H1 (cell line): ENCODE results near the gene C1orf50. TPM values are rescaled to one million over a fixed set of nuclear protein-coding genes. Genes with fewer than 3 reads are reported as not detected.

ENCODE experiments used
- CTCF ChIA-PET: fragments of 300-600 bp; sonication (Branson Sonifier 250); formaldehyde crosslinking; loops from one replicate; lab custom pipeline; 2021; ENCODE audit not compliant: partially characterized antibody; lab: Charles Lee
- POLR2A ChIA-PET: fragments of 300-600 bp; sonication (Branson Sonifier 250); formaldehyde crosslinking; loops from one replicate; lab custom pipeline; 2021; ENCODE audit warnings: inconsistent platforms; ENCODE audit not compliant: partially characterized antibody; lab: Charles Lee
- DNase-seq, 2 experiments: peaks; one replicate each; pipeline versions ENCODE4 v3.0.0 to v3.0.0-alpha.2; 2010 to 2022; ENCODE audit warnings: low spot score in 2 of 2, low read depth in 1 of 2, mixed read lengths in 1 of 2
- FAIRE-seq: peaks from 2 replicates; lab custom pipeline; 2011; peaks lifted over from hg19 to GRCh38; lab: Jason Lieb, UNC
- H2AFZ ChIP-seq: 2 replicates; pipeline ENCODE4 v1.8.1; 2012; ENCODE audit warnings: low read length, inconsistent platforms
- H2AK5ac ChIP-seq: 2 replicates; pipeline ENCODE4 v1.6.1; 2013; ENCODE audit warnings: low read depth, low read length
- H2BK120ac ChIP-seq: replicated peaks from 2 replicates; pipeline ENCODE3; 2013; ENCODE audit warnings: low read depth, low read length, inconsistent platforms
- H2BK12ac ChIP-seq: 2 replicates; pipeline ENCODE4 v1.6.1; 2013; ENCODE audit warnings: low read depth, low read length
- H2BK15ac ChIP-seq: 2 replicates; pipeline ENCODE4 v1.6.1; 2013; ENCODE audit warnings: low read length
- H2BK20ac ChIP-seq: 2 replicates; pipeline ENCODE4 v1.6.1; 2013; ENCODE audit warnings: low read length
- H2BK5ac ChIP-seq: 2 replicates; pipeline ENCODE4 v1.6.1; 2013; ENCODE audit warnings: low read depth, low read length
- H3K14ac ChIP-seq: 2 replicates; pipeline ENCODE4 v1.6.1; 2013; ENCODE audit warnings: inconsistent platforms; ENCODE audit not compliant: insufficient read length
- H3K18ac ChIP-seq: 2 replicates; pipeline ENCODE4 v1.6.1; 2013; ENCODE audit warnings: low read length; ENCODE audit errors: extremely low read depth
- H3K23ac ChIP-seq: 2 replicates; pipeline ENCODE4 v1.6.1; 2013; ENCODE audit warnings: inconsistent platforms; ENCODE audit not compliant: insufficient read length
- H3K23me2 ChIP-seq: 2 replicates; pipeline ENCODE4 v1.6.1; 2013; ENCODE audit warnings: low read depth, low read length
- H3K27ac ChIP-seq: 2 replicates; pipeline ENCODE4 v1.6.1; 2011; ENCODE audit warnings: low read depth, low read length, inconsistent platforms
- H3K27me3 ChIP-seq, 4 experiments: replicated peaks in 1 of 4; 1 replicate in 1 of 4; 2 replicates in 3 of 4; pipeline versions ENCODE4 v1.6.1 to v1.8.1; 2011 to 2013; ENCODE audit warnings: low read length in 3 of 4, mild to moderate bottlenecking in 3 of 4, inconsistent platforms in 2 of 4, mixed read lengths in 2 of 4, moderate library complexity in 1 of 4; ENCODE audit not compliant: control insufficient read depth in 3 of 4, insufficient read depth in 3 of 4; ENCODE audit errors: extremely low read depth in 1 of 4
- H3K36me3 ChIP-seq, 4 experiments: 2 replicates each; pipeline versions ENCODE4 v1.6.1 to v1.8.1; 2011 to 2013; ENCODE audit warnings: mild to moderate bottlenecking in 4 of 4, low read length in 3 of 4, moderate library complexity in 2 of 4, control low read depth in 1 of 4, inconsistent platforms in 1 of 4; ENCODE audit not compliant: insufficient read depth in 4 of 4, control insufficient read depth in 2 of 4
- H3K4ac ChIP-seq: replicated peaks from 2 replicates; pipeline ENCODE3; 2013; ENCODE audit warnings: low read length, low read depth, mixed read lengths, inconsistent platforms; ENCODE audit not compliant: insufficient read length
- H3K4me1 ChIP-seq, 4 experiments: replicated peaks in 1 of 4; 1 replicate in 1 of 4; 2 replicates in 3 of 4; pipeline versions ENCODE4 v1.6.1 to v1.8.1; 2011 to 2013; ENCODE audit warnings: low read length in 3 of 4, inconsistent platforms in 2 of 4, mixed read lengths in 1 of 4; ENCODE audit not compliant: insufficient read depth in 4 of 4, control insufficient read depth in 3 of 4
- H3K4me2 ChIP-seq, 2 experiments: 2 replicates each; pipeline versions ENCODE4 v1.6.1 to v1.8.1; 2011 to 2013; ENCODE audit warnings: low read depth in 2 of 2, low read length in 2 of 2, control low read depth in 1 of 2, inconsistent platforms in 1 of 2, mild to moderate bottlenecking in 1 of 2; ENCODE audit not compliant: insufficient read depth in 1 of 2
- H3K4me3 ChIP-seq, 4 experiments: fragments of 200-600, 300-600 bp in 1 of 4; sonication (generic), shearing (Covaris generic), sonication (Bioruptor Twin) in 1 of 4; 2 replicates each; pipeline versions ENCODE4 v1.5.1 to v1.8.1; 2011 to 2016; ENCODE audit warnings: low read length in 4 of 4, low read depth in 3 of 4, control low read depth in 2 of 4, inconsistent platforms in 2 of 4, mild to moderate bottlenecking in 2 of 4, mixed read lengths in 1 of 4, moderate library complexity in 1 of 4; ENCODE audit not compliant: insufficient read depth in 2 of 4; ENCODE audit errors: extremely low read depth in 1 of 4
- H3K56ac ChIP-seq: replicated peaks from 2 replicates; pipeline ENCODE3; 2013; ENCODE audit warnings: low read depth, mild to moderate bottlenecking, mixed read lengths, low read length, inconsistent platforms; ENCODE audit not compliant: insufficient read length
- H3K79me1 ChIP-seq: 2 replicates; pipeline ENCODE4 v1.6.1; 2013; ENCODE audit warnings: low read depth, low read length, control low read depth
- H3K79me2 ChIP-seq, 2 experiments: 2 replicates each; pipeline versions ENCODE4 v1.6.1 to v1.8.1; 2012 to 2013; ENCODE audit warnings: low read length in 2 of 2, mild to moderate bottlenecking in 2 of 2, inconsistent platforms in 1 of 2; ENCODE audit not compliant: insufficient read depth in 2 of 2, control insufficient read depth in 1 of 2
- H3K9ac ChIP-seq, 4 experiments: replicated peaks in 1 of 4; 1 replicate in 1 of 4; 2 replicates in 3 of 4; pipeline versions ENCODE4 v1.6.1 to v1.8.1; 2011 to 2013; ENCODE audit warnings: low read depth in 3 of 4, low read length in 3 of 4, control low read depth in 2 of 4, mild to moderate bottlenecking in 2 of 4, moderate library complexity in 2 of 4, inconsistent platforms in 1 of 4; ENCODE audit errors: extremely low read depth in 1 of 4
- H3K9me3 ChIP-seq, 2 experiments: 2 replicates each; pipeline versions ENCODE4 v1.6.1 to v1.8.1; 2012 to 2013; ENCODE audit warnings: mild to moderate bottlenecking in 2 of 2, moderate library complexity in 2 of 2, control low read depth in 1 of 2, inconsistent platforms in 1 of 2, low read depth in 1 of 2, low read length in 1 of 2, mixed read lengths in 1 of 2; ENCODE audit not compliant: insufficient read depth in 2 of 2
- H4K20me1 ChIP-seq, 2 experiments: replicated peaks in 1 of 2; 2 replicates each; pipeline versions ENCODE3 to v1.8.1; 2011 to 2013; ENCODE audit warnings: inconsistent platforms in 2 of 2, low read length in 2 of 2, mild to moderate bottlenecking in 1 of 2; ENCODE audit not compliant: insufficient read depth in 2 of 2, control insufficient read depth in 1 of 2
- H4K5ac ChIP-seq: 2 replicates; pipeline ENCODE4 v1.6.1; 2013; ENCODE audit warnings: low read length, low read depth, mixed read lengths, inconsistent platforms; ENCODE audit not compliant: insufficient read length
- H4K8ac ChIP-seq: 2 replicates; pipeline ENCODE4 v1.8.0; 2013; ENCODE audit warnings: mild to moderate bottlenecking, moderate library complexity, low read length, inconsistent platforms; ENCODE audit not compliant: insufficient read depth; ENCODE audit errors: extremely low read depth
- H4K91ac ChIP-seq: replicated peaks from 2 replicates; pipeline ENCODE3; 2013; ENCODE audit warnings: low read length, mixed read lengths, inconsistent platforms; ENCODE audit not compliant: insufficient read length
- BACH1 ChIP-seq: IDR thresholded peaks from 2 replicates; pipeline ENCODE4 v1.6.1; 2012; ENCODE audit warnings: low read length, improper control_type of control experiment
- CHD2 ChIP-seq: IDR thresholded peaks from 2 replicates; pipeline ENCODE4 v1.6.1; 2012; ENCODE audit warnings: low read length, improper control_type of control experiment
- E2F6 ChIP-seq: IDR thresholded peaks from 2 replicates; pipeline ENCODE4 v1.6.1; 2012; ENCODE audit warnings: inconsistent platforms
- HDAC6 ChIP-seq: IDR thresholded peaks from one replicate; pipeline ENCODE4 v1.7.1; 2012; ENCODE audit warnings: low read depth, mild to moderate bottlenecking, inconsistent platforms, low read length, moderate library complexity
- MAFK ChIP-seq: IDR thresholded peaks from 2 replicates; pipeline ENCODE4 v1.6.1; 2012; ENCODE audit warnings: low read depth, mild to moderate bottlenecking, improper control_type of control experiment, low read length
- PHF8 ChIP-seq: fragments of 200-600 bp; sonication (generic); conservative IDR thresholded peaks from 2 replicates; pipeline ENCODE4 v1.7.1; 2012; ENCODE audit warnings: low read depth, mild to moderate bottlenecking, inconsistent platforms, low read length, moderate library complexity
- TCF12 ChIP-seq: IDR thresholded peaks from 2 replicates; pipeline ENCODE4 v1.6.1; 2011; ENCODE audit warnings: low read depth, mild to moderate bottlenecking, low read length
- TEAD4 ChIP-seq: IDR thresholded peaks from 2 replicates; pipeline ENCODE4 v1.6.1; 2012; ENCODE audit warnings: low read depth, low read length, inconsistent platforms, mixed read lengths
- WGBS, 2 experiments: shearing (Covaris generic) in 1 of 2; methylation state at CpG; one replicate each; pipeline versions ENCODE4 v1.1.6 to v1.1.7; 2013 to 2015; ENCODE audit warnings: low lambda C conversion rate in 2 of 2, mixed read lengths in 2 of 2, inconsistent platforms in 1 of 2, low coverage in 1 of 2, missing lambda C conversion rate in 1 of 2; ENCODE audit not compliant: insufficient replicate concordance in 2 of 2, insufficient coverage in 1 of 2, insufficient read length in 1 of 2; ENCODE audit errors: extremely low coverage in 1 of 2, missing lambda C conversion rate in 1 of 2; 5-methylcytosine and 5-hydroxymethylcytosine counted together
- polyA plus RNA-seq, 7 experiments: library from polyadenylated mRNA; depleted of rRNA in 3 of 7; stranded (reverse) in 5 of 7; unstranded in 2 of 7; fragments of >200 nt in 5 of 7; fragments of 200-250 nt in 2 of 7; gene quantifications; 1 replicate in 5 of 7; 2 replicates in 1 of 7; 4 replicates in 1 of 7; pipeline versions ENCODE4 v1.2.1 to v1.2.3, GENCODE V29; 2011 to 2013; ENCODE audit warnings: missing spikeins in 2 of 7, mixed read lengths in 2 of 7
- total RNA-seq: library from RNA; stranded (reverse); fragmentation: NEBNext Ultra II Directional; extraction: Animal tissue kit (Norgen Biotek cat#: 25700); gene quantifications from 2 replicates; pipeline ENCODE4 v1.2.1, GENCODE V29; 2021

The C1orf50 gene
- total and polyA plus RNA-seq, 2 of the 8 experiments (the other 6 are each of a cell fraction or from before 2014, with no cell fraction given): 3.2 to 7.1 TPM

GRCh38 chr1:42822800-42823392 is 55.8 kb downstream of the C1orf50 start:
- no peak overlapping the region for H2AFZ ChIP-seq
- no peak overlapping the region for H3K4me3 ChIP-seq
- H3K4ac ChIP-seq: no peak overlapping the region
- TF ChIP-seq PHF8 (no peak), CHD2 (no peak), HDAC6 (no peak), TCF12 (no peak), BACH1 (peak; percentile 81), MAFK (peak; percentile 76), TEAD4 (no peak), E2F6 (no peak)
- TF ChIP-seq, all 59 proteins: peak for 2
- Histone ChIP-seq H2BK12ac (no peak overlapping the region), H2BK5ac (no peak overlapping the region), H3K9me3 (no peaks in the 10 kb centered on the region), H3K23ac (no peak overlapping the region), H3K27ac (no peak overlapping the region), H4K8ac (no peak overlapping the region), H4K20me1 (peaks cover 0 to 2% of the 10 kb centered on the region in 2 experiments), H3K14ac (no peak overlapping the region), H2AK5ac (no peak overlapping the region), H3K56ac (no peak overlapping the region), H3K4me1 (peaks cover 0 to 5% (median 1%) of the 10 kb centered on the region in 4 experiments; a peak in 1 of 7 replicates), H4K91ac (no peak overlapping the region), H3K23me2 (peaks cover 3% of the 10 kb centered on the region; the same call in 1 of the 2 replicates), H3K18ac (no peak overlapping the region), H2BK120ac (no peak overlapping the region), H4K5ac (no peak overlapping the region), H3K27me3 (no peaks in the 10 kb centered on the region), H2BK20ac (no peak overlapping the region), H3K36me3 (no peaks in the 10 kb centered on the region), H3K9ac (no peak overlapping the region), H3K4me2 (no peak overlapping the region), H3K79me2 (no peaks in the 10 kb centered on the region), H3K79me1 (no peaks in the 10 kb centered on the region), H2BK15ac (no peak overlapping the region)
- POLR2A ChIA-PET: interaction anchor here (5.5 kb wide), 1 partner anchor 24 kb away, joined by 21 read pairs; the partner anchor contains the start of gene ZNF691
- CTCF ChIA-PET: interaction anchor here (1.3 to 1.7 kb wide), 2 partner anchors 10 to 17 kb away, joined by 3 to 5 read pairs; no protein-coding TSS in a partner anchor
- DNase-seq (no peak), FAIRE-seq (peak; percentile 66)
- whole genome bisulfite sequencing, 2 experiments: 83% methylated on average over 2 of the region's 2 CpGs; no CpG with 5 or more reads in 1 of the 2 experiments
